BE2C (cell line): ENCODE data around the gene KCNIP4.

Experiments used
- DNase-seq: peaks from one replicate; pipeline ENCODE4 v3.0.0-alpha.2; 2020
- H3K27me3 ChIP-seq: fragments of 250-450 bp; sonication (Bioruptor Pico); 2 replicates; pipeline ENCODE4 v1.5.1; 2020; ENCODE audit warnings: mild to moderate bottlenecking
- H3K36me3 ChIP-seq: fragments of 250-450 bp; sonication (Bioruptor Pico); 2 replicates; pipeline ENCODE4 v1.5.1; 2020; ENCODE audit warnings: mild to moderate bottlenecking
- H3K4me1 ChIP-seq: fragments of 250-450 bp; sonication (Bioruptor Pico); 2 replicates; pipeline ENCODE4 v1.5.1; 2020
- H3K4me3 ChIP-seq: 2 replicates; pipeline ENCODE4 v1.5.1; 2011; ENCODE audit warnings: low read depth, low read length
- H3K9me3 ChIP-seq: fragments of 250-450 bp; sonication (Bioruptor Pico); 2 replicates; pipeline ENCODE4 v1.5.1; 2020
- CTCF ChIP-seq: IDR thresholded peaks from 2 replicates; pipeline ENCODE4 v1.5.1; 2012; ENCODE audit warnings: mild to moderate bottlenecking, low read depth, low read length

KCNIP4 gene

GRCh38 chr4:21986307-21986706 lies 37.7 kb upstream of the KCNIP4 start:
- DNase-seq, result no peak
- no peak for TF ChIP-seq CTCF
- H3K36me3 ChIP-seq, result no peaks in the 10 kb centered on the region
- 0 out of 2 replicates have a peak, but pooled peaks cover 3% of the 10 kb centered on the region for H3K27me3 ChIP-seq
- H3K4me3 ChIP-seq, result no peak overlapping the region
- H3K4me1 ChIP-seq, result no peaks in the 10 kb centered on the region
- no peaks in the 10 kb centered on the region for H3K9me3 ChIP-seq

- no peaks in the 10 kb centered on the region for H3K9me3 ChIP-seq
- no peak for TF ChIP-seq CTCF
- DNase-seq, result no peak
These were observed 33.5 kb upstream of the KCNIP4 start for GRCh38 chr4:21982087-21982486.

GRCh38 chr4:21979196-21979595 lies 30.6 kb upstream of the KCNIP4 start:
- Histone ChIP-seq H3K9me3 (no peaks in the 10 kb centered on the region), H3K4me1 (no peaks in the 10 kb centered on the region), H3K4me3 (no peak overlapping the region), H3K36me3 (no peaks in the 10 kb centered on the region), H3K27me3 (0 out of 2 replicates have a peak, but pooled peaks cover 3% of the 10 kb centered on the region)
- TF ChIP-seq CTCF, result no peak
- DNase-seq, result no peak

More at GRCh38 chr4:21982087-21982486, 33.5 kb upstream of the KCNIP4 start:
- H3K36me3 ChIP-seq, result no peaks in the 10 kb centered on the region
- H3K27me3 ChIP-seq, result 0 out of 2 replicates have a peak, but pooled peaks cover 3% of the 10 kb centered on the region
- H3K4me1 ChIP-seq, result no peaks in the 10 kb centered on the region
- H3K4me3 ChIP-seq, result no peak overlapping the region

- Histone ChIP-seq H3K27me3 (no peaks in the 10 kb centered on the region), H3K36me3 (no peaks in the 10 kb centered on the region), H3K9me3 (no peaks in the 10 kb centered on the region), H3K4me3 (no peak overlapping the region), H3K4me1 (no peaks in the 10 kb centered on the region)
- no peak for DNase-seq
- TF ChIP-seq CTCF, result no peak
These were observed 27.6 kb upstream of the KCNIP4 start for GRCh38 chr4:21976166-21976565.

- no peak for TF ChIP-seq CTCF
- no peak for DNase-seq
- Histone ChIP-seq H3K4me1 (no peaks in the 10 kb centered on the region), H3K27me3 (no peaks in the 10 kb centered on the region), H3K9me3 (no peaks in the 10 kb centered on the region), H3K36me3 (no peaks in the 10 kb centered on the region), H3K4me3 (no peak overlapping the region)
These were observed 25.3 kb upstream of the KCNIP4 start for GRCh38 chr4:21973850-21974249.

- no peaks in the 10 kb centered on the region for H3K36me3 ChIP-seq
- H3K4me3 ChIP-seq, result no peak overlapping the region
- no peak for DNase-seq
- no peaks in the 10 kb centered on the region; the same call in 1 of the 2 replicates for H3K27me3 ChIP-seq
- TF ChIP-seq CTCF, result no peak
- H3K9me3 ChIP-seq, result no peaks in the 10 kb centered on the region
- no peaks in the 10 kb centered on the region for H3K4me1 ChIP-seq
These were observed 16.3 kb upstream of the KCNIP4 start for GRCh38 chr4:21964762-21965319.
